Measurements from ENCODE around the gene PIK3R3. TPM values are rescaled to one million over a fixed set of nuclear protein-coding genes. Genes with fewer than 3 reads are reported as not detected.

The PIK3R3 gene
- total RNA-seq (14.3 and 14.6 TPM in 2 replicates), polyA plus RNA-seq (6.1 and 7.5 TPM in 2 replicates), polyA minus RNA-seq (19.7 and 19.8 TPM in 2 replicates), Bru-seq, nascent RNA (percentile 67 among the genes with signal in this experiment), BruChase-seq, experiment 1, labeled RNA remaining after a 6-hour chase (percentile 86 among the genes with signal in this experiment), BruChase-seq, experiment 2, labeled RNA remaining after a 2-hour chase (percentile 95 among the genes with signal in this experiment)
- polyA plus RNA-seq (2011; cell fraction: cytosol; rRNA removed): 6.5 and 6.8 TPM in 2 replicates
- polyA plus RNA-seq (2011; cell fraction: nucleus; rRNA removed): 9.9 and 10.5 TPM in 2 replicates
- 4.4 and 12.0 TPM in 2 replicates for polyA plus RNA-seq (2012)
- polyA minus RNA-seq (2011; cell fraction: cytosol; rRNA and poly(A)+ RNA removed): 17.0 TPM
- polyA minus RNA-seq (2011; cell fraction: nucleus; rRNA and poly(A)+ RNA removed): 12.5 TPM in 2 replicates
- long read RNA-seq, full-length matches to known transcripts: 23 of 30 reads
- long read RNA-seq, partial matches to known transcripts: 0 of 30 reads
- long read RNA-seq, other reads (novel, unspliced or antisense): 7 of 30 reads

DNA sequence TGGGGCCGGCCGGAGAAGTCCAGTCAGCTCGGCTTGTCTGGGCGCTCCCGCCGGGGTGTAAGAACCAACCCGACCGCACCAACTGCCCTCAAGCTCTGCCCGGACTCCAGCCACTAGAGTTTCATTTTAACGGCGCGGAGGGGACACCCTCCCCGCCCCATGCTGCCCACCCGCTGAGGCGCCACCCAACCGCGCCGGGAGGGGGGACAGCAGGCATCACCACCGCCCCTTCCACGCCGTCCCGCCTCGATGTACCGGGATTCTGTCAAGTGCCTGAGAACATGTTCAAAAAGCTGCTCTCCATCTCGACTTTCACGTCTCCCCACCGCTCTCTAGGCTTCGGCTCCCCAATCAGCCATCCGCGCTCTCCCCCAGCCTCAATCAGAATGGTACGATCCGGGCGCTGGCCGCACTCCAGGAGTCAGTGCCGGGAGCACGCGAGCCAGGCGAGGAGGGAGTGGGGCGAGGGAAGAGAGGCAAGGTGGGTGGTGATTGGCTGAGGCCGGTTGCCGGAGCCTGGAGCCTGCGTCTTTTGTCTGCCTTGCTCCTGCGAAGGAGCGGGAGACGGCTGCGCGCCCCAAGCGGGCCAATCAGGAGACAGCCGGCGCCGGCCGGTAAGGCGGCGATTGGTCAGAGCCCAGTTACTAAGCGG lies at the start of gene PIK3R3:
Gene PIK3R3, minus strand, starts transcription at position 101 of the 652 bp plus-strand sequence. CDS start 677 bp downstream, outside the sequence.
- DNase-seq (ENCODE audit: low read depth, low spot score): peak; percentile 99
- no peaks in the 10 kb centered on the region for H3K9me3 ChIP-seq (replicated peaks; ENCODE audit: control insufficient read depth, insufficient read depth, low read length)
- H3K4me2 ChIP-seq (ENCODE audit: insufficient read depth, low read length): peak within 1 kb of the TSS; percentile 94
- ChIA-PET CTCF (interaction anchor here (1.0 to 2.7 kb wide), 4 partner anchors 49 to 93 kb away, joined by 3 to 9 read pairs (median 8); no protein-coding TSS in a partner anchor), POLR2A (interaction anchor here (0.6 to 1.7 kb wide), 12 partner anchors 10 to 115 kb away, joined by 3 to 9 read pairs (median 3); partner anchors contain the start of gene RAD54L)
- intact Hi-C loops (cut with micrococcal nuclease): loop anchor here (1.0 to 5.0 kb wide), 5 partner anchors 34 to 445 kb away; partner anchors contain the start of genes GPBP1L1, LRRC41, MAST2 and TMEM69
- peak within 1 kb of the TSS; percentile 94 for H3K9ac ChIP-seq (replicated peaks; ENCODE audit: extremely low read depth, insufficient read depth, low read length)
- peak; percentile 91 for FAIRE-seq
- H3K9me1 ChIP-seq (replicated peaks; ENCODE audit: control insufficient read depth, extremely low read depth, insufficient read depth, low read length): no peaks in the 10 kb centered on the region
- dilution Hi-C loops (cut with MboI; ENCODE audit: extremely low pct_ligation_motif_present, low sequenced_read_pairs): no loop called here
- H3K79me2 ChIP-seq (ENCODE audit: control insufficient read depth, insufficient read depth, low read length): no peaks in the 10 kb centered on the region
- peak within 1 kb of the TSS; percentile 79 to 99 (median 92) for H3K4me3 ChIP-seq (replicated peaks in 1 of 3; ENCODE audit: insufficient read depth in 1 of 3, low read depth in 1 of 3, low read length in 3 of 3)
- peak within 1 kb of the TSS; percentile 85 for H2AFZ ChIP-seq (ENCODE audit: low read depth, low read length)
- H4K20me1 ChIP-seq (replicated peaks; ENCODE audit: control insufficient read depth, extremely low read depth, insufficient read depth, low read length): no peaks in the 10 kb centered on the region
- no TSS peak for BruUV-seq (replicated peaks)
- peak within 1 kb of the TSS; percentile 86 for H3K27ac ChIP-seq (ENCODE audit: insufficient read depth, low read depth, low read length)
- H3K36me3 ChIP-seq (ENCODE audit: control insufficient read depth in 2 of 2, extremely low read depth in 1 of 2, insufficient read depth in 2 of 2, low read length in 2 of 2): no peaks in the 10 kb centered on the region
- TF ChIP-seq GATA2 (IDR thresholded peaks at IDR 0.05; ENCODE audit: insufficient read depth, insufficient read length, low read depth, low read length) (no peak), MYC (IDR thresholded peaks at IDR 0.05; ENCODE audit: low read depth, low read length) (peak; percentile 89), POLR2AphosphoS5 (IDR thresholded peaks at IDR 0.05; ENCODE audit: insufficient read depth, low read depth, low read length) (peak; percentile 99), POLR2A (IDR thresholded peaks at IDR 0.05; ENCODE audit: low read depth, low read length) (peak; percentile 99), CTCF (IDR thresholded peaks at IDR 0.05; ENCODE audit: extremely low read depth in 1 of 2, insufficient read depth in 1 of 2, low read depth in 1 of 2, low read length in 2 of 2) (no peak), JUN (IDR thresholded peaks at IDR 0.05; ENCODE audit: borderline replicate concordance, insufficient read depth, insufficient read length, low read depth) (no peak), EZH2 (IDR thresholded peaks at IDR 0.05; ENCODE audit: borderline replicate concordance, low read depth, low read length, severe bottlenecking) (no peak), FOS (IDR thresholded peaks at IDR 0.05; ENCODE audit: borderline replicate concordance, insufficient read depth, low read length) (no peak)
- TF ChIP-seq, protein P1, sequence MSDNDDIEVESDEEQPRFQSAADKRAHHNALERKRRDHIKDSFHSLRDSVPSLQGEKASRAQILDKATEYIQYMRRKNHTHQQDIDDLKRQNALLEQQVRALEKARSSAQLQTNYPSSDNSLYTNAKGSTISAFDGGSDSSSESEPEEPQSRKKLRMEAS (IDR thresholded peaks at IDR 0.05; ENCODE audit: insufficient read depth, insufficient read length): peak; percentile 93
- H3K4me1 ChIP-seq (ENCODE audit: control insufficient read depth, extremely low read depth, insufficient read depth, low read length): peaks cover 24% of the 10 kb centered on the region
- no peaks in the 10 kb centered on the region for H3K27me3 ChIP-seq (ENCODE audit: control insufficient read depth in 2 of 2, insufficient read depth in 2 of 2, low read length in 2 of 2)
